ENCODE measurements around the gene RPL37A. TPM values are rescaled to one million over a fixed set of nuclear protein-coding genes. Genes with fewer than 3 reads are reported as not detected.
"Not testable (repeated sequence)": the region's sequence is repeated elsewhere in the genome, so short reads cannot be mapped to it uniquely, and the experiment has no call there.

Gene RPL37A
- total RNA-seq, 4 donors from 2014 or later: 1,246 to 1,858 (median 1,428) TPM

DNA sequence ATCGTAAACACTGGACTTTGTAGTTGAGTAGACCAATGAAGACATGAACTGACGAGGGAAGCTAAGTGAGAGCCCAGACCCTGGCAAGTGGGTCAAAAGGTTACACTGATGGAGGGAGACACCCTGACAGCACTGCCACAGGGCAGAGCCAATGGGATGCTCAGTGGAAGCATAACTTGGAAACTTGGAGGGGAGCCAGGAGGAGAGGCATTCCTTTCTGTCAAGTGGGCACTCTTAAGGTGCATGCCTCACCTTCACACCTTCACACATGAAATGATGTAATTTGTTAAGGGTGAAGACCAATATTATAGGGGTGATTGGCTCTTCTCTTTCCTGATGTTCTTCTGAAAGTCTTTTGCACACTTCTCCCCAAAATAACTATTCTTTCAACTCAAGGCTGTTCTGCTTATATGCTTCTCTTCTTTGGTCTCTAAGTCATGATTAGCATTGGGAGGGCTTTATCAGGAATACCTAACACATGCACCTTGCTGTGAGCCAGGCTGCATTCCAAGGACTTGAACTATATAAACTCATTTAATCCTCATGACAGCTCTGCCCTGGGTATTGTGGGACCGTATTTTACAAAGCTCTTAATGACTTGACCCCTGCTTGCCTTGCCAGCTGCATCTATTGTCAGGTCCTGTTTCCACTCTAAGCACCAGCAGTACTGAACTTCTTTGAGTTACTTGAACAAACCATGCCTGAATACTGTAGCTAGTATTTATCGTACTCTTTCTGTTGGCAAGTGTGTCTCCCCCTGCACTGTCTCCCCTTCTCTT, 19.0 kb downstream of the RPL37A start:
- H3K4me3 ChIP-seq: no peak overlapping the region
- TF ChIP-seq POLR2A (IDR thresholded peaks at IDR 0.05) (no peak), CTCF (IDR thresholded peaks at IDR 0.05) (no peak)
- no peak for DNase-seq
- no peak overlapping the region for H3K27ac ChIP-seq
- intact Hi-C loops (cut with DNase I): no loop called here
- peaks cover 0 to 5% (median 0%) of the 10 kb centered on the region in 3 donors for H3K4me1 ChIP-seq
- H3K36me3 ChIP-seq: no peaks in the 10 kb centered on the region
- H3K27me3 ChIP-seq: no peaks in the 10 kb centered on the region
- WGBS, 2 donors: 81% methylated on average over 4 of the region's 4 CpGs
- H3K9me3 ChIP-seq: no peaks in the 10 kb centered on the region

- intact Hi-C loops (cut with DNase I); H3K4me1 ChIP-seq; H3K27ac ChIP-seq; H3K36me3 ChIP-seq; DNase-seq; H3K9me3 ChIP-seq; H3K27me3 ChIP-seq; H3K4me3 ChIP-seq: not testable (repeated sequence)
- 81 to 82% methylated on average over 9 of the region's 9 CpGs for WGBS, 2 donors
These were observed 20.0 kb downstream of the RPL37A start for GRCh38 chr2:216518566-216519119.

GRCh38 chr2:216519154-216519762, 20.6 kb downstream of the RPL37A start:
- Histone ChIP-seq H3K4me1 (peaks cover 0 to 5% (median 0%) of the 10 kb centered on the region in 3 donors), H3K4me3 (no peak overlapping the region), H3K27ac (no peak overlapping the region), H3K9me3 (no peaks in the 10 kb centered on the region), H3K36me3 (no peaks in the 10 kb centered on the region), H3K27me3 (no peaks in the 10 kb centered on the region)
- 48 to 58% methylated on average over 2 to 3 of the region's 3 CpGs for WGBS, 2 donors
- intact Hi-C loops (cut with DNase I): no loop called here
- no peak for DNase-seq
- TF ChIP-seq POLR2A (IDR thresholded peaks at IDR 0.05): no peak
- peak; percentile 25 to 88 (median 81) for TF ChIP-seq CTCF (IDR thresholded peaks at IDR 0.05)

DNA sequence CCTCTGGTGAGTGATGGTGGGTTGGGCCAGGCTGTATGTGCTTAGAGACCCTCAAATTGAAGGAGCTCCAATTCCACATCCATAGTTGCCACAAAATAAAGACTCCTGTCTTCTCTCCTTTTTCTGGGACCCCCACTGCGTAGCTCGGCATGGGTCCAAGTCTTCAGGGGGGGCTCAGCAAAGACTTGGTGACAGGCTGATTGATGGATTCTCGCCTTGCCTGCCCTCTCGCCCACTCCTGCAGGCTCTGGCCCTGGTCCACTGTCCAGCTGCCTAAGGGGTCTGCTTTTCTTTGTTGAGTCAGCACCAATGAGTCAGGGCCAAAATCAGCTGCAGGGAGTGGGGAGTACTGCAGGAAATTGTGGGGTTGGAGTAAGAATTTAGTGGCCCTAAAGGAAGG, 21.5 kb downstream of the RPL37A start:
- intact Hi-C loops (cut with DNase I): no loop called here
- Histone ChIP-seq H3K4me3 (no peak overlapping the region), H3K9me3 (no peaks in the 10 kb centered on the region), H3K27ac (no peak overlapping the region), H3K27me3 (no peaks in the 10 kb centered on the region), H3K36me3 (no peaks in the 10 kb centered on the region), H3K4me1 (peaks cover 0 to 5% (median 0%) of the 10 kb centered on the region in 3 donors)
- TF ChIP-seq POLR2A (IDR thresholded peaks at IDR 0.05) (no peak), CTCF (IDR thresholded peaks at IDR 0.05) (no peak)
- WGBS, 2 donors: 100% methylated on average over 1 of the region's 4 CpGs; no CpG with 5 or more reads in 1 of the 2 donors
- DNase-seq: no peak

DNA sequence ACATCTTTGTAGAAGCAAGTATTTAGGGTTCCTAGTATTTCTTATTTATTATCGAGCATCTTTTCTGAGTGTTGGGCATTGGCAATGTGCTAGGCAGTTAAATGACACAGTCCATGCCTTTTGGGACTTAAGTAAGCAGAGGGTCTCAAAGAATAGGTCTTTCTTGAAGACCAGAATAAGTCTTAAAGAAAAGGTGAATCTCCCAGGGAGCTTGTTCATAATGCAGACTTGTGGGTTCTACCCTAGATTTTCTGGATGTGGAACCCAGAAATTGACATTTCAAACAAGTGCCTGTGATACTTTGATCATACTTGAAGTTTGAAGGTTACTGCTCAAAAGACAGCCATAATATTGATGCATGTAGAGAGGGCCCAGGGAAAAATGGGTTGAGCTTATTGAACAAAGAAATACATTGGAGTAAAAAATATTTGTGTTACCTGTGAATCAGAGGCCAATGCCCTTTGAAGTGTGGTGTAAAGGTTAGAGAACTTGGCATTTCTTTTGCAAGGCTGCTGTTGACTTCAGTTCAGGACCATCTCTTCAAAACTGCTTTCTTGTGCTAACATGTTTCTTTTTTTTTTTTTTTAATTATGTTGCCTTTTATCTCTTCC, 24.4 kb downstream of the RPL37A start:
- no peaks in the 10 kb centered on the region for H3K36me3 ChIP-seq
- TF ChIP-seq POLR2A (IDR thresholded peaks at IDR 0.05) (no peak), CTCF (IDR thresholded peaks at IDR 0.05) (no peak)
- intact Hi-C loops (cut with DNase I): no loop called here

More for the DNA sequence above, 24.4 kb downstream of the RPL37A start:
- no peak overlapping the region for H3K4me3 ChIP-seq
- H3K9me3 ChIP-seq: no peaks in the 10 kb centered on the region
- H3K27me3 ChIP-seq: no peaks in the 10 kb centered on the region
- DNase-seq: no peak
- no peak overlapping the region for H3K27ac ChIP-seq
- WGBS, 2 donors: 79 to 94% methylated on average over 1 of the region's 1 CpG
- peaks cover 0 to 5% (median 0%) of the 10 kb centered on the region in 3 donors for H3K4me1 ChIP-seq

Data from esophagus squamous epithelium (tissue), 5 donors.